OCI-LY3 (cell line): ENCODE results near the gene CHST11.

Experiments
- CTCF ChIP-seq: fragments of 200-600, 300-600 bp; sonication (generic); IDR thresholded peaks from 2 replicates; pipeline ENCODE4 v1.5.1; 2014; ENCODE audit warnings: antibody characterized with exemption, low read length, low read depth
- EZH2phosphoT487 ChIP-seq: fragments of 200-600 bp; shearing (Covaris generic); IDR thresholded peaks from 2 replicates; pipeline ENCODE4 v1.6.1; 2018; ENCODE audit warnings: antibody characterized with exemption, mixed run types, low read depth

GRCh38 chr12:104502217-104502616 is 45.5 kb downstream of the CHST11 start:
- TF ChIP-seq EZH2phosphoT487 (no peak), CTCF (no peak)
